Testis (tissue), 2 donors: ENCODE results near the gene IGSF21.

Source experiments
- CTCF ChIP-seq, 3 experiments: fragments of 450-650 bp in 2 of 3; fragments of 200-600 bp in 1 of 3; sonication (generic) in 1 of 3; IDR thresholded peaks; one replicate each; pipeline ENCODE4 v1.5.1; 2016 to 2019; ENCODE audit warnings: antibody characterized with exemption in 3 of 3, mild to moderate bottlenecking in 2 of 3, moderate library complexity in 1 of 3
- POLR2A ChIP-seq: fragments of 450-650 bp; IDR thresholded peaks from one replicate; pipeline ENCODE4 v1.6.1; 2017; ENCODE audit warnings: antibody characterized with exemption, mild to moderate bottlenecking, moderate library complexity

DNA sequence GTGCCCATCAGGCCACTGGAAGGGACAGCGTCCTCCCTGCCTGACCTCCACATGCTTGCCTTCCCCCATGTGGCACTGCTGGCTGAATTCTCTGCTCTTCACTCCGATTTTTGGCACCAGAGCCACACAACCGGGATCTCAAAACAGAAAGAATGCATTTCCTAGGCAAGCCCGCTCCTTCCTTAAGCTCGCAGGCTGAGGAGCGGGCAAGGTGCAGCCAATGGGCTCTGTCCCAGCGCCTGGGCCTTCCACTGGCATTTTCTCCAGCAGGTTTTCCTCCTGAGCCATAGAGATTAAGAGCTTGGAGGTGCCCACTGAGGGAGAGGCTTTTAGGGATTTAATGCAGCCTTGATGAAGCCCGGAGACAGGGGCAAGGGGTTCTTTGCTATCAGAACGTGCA lies 158.0 kb downstream of the IGSF21 start:
- TF ChIP-seq CTCF (IDR thresholded peaks at IDR 0.05) (no peak), POLR2A (no peak)
